GM18867 (cell line): Measurements from ENCODE around the gene TTC9B.
"Not testable (repeated sequence)": the region's sequence is repeated elsewhere in the genome, so short reads cannot be mapped to it uniquely, and the experiment has no call there.

Source experiments
- ATAC-seq: cut with Tn5 transposase; IDR thresholded peaks from one replicate; pipeline ENCODE4 v1.9.1; 2021; ENCODE audit warnings: mild to moderate bottlenecking, moderate library complexity; ENCODE audit not compliant: unreplicated experiment

TTC9B gene

GRCh38 chr19:40175820-40176219 lies 42.4 kb downstream of the TTC9B start:
- no peak for ATAC-seq

GRCh38 chr19:40174092-40174491 lies 44.1 kb downstream of the TTC9B start:
- no peak for ATAC-seq

- not testable (repeated sequence) for ATAC-seq
Observed at GRCh38 chr19:40171293-40171692, 46.9 kb downstream of the TTC9B start.

- ATAC-seq = not testable (repeated sequence)
Observed at GRCh38 chr19:40170303-40170989, 47.7 kb downstream of the TTC9B start.

GRCh38 chr19:40169482-40170302 lies 48.5 kb downstream of the TTC9B start:
- ATAC-seq = not testable (repeated sequence)
